ENCODE measurements around the gene FAM20C. TPM values are rescaled to one million over a fixed set of nuclear protein-coding genes. Genes with fewer than 3 reads are reported as not detected.

FAM20C gene
- total RNA-seq, 4 donors from 2014 or later = 46.5 to 79.2 (median 69.8) TPM

DNA sequence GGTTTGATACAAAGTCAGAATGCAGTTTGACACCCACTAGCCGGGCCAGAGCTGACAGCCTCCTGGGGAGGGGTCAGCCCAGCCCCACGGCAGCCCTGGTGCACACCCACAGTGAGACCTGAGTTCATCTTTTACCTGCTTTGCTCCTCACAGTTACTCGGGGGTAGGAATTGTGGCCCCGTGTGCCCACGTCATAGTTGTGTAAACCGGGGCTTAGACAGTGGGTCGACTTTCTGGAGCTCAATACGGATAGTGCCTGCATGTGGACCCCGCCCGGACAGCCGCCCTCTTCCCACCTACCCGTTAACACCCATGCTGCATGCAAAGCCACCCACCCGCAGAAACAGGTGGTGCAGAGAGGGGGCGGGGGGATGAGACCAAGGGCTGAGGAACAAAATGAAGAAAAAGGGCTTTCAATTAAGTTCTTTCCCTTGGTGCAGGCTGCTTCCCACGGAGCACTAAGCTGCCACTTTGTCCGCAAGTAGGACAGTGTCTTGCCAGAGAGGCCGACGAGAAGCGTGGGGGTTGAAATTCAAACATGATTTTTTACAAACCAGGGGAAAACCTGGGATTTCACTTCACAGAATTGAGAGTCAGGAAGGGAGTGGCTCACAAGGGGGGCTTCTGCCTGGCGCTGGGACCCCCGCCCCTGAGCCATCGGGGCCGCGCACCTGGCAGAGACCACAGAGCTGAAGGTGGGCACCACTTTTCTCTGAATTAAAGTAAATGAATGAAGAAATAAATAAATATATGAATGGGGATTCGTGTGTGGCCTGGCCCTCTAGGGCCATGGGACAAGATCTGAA, 73.0 kb downstream of the FAM20C start:
- Histone ChIP-seq H3K27me3 (peaks cover 0 to 15% (median 0%) of the 10 kb centered on the region in 4 donors), H3K27ac (replicated peaks in 1 of 4) (no peak overlapping the region), H3K36me3 (peaks cover 6 to 18% (median 15%) of the 10 kb centered on the region in 4 donors), H3K4me3 (no peak overlapping the region), H3K4me1 (peaks cover 0 to 4% (median 0%) of the 10 kb centered on the region in 4 donors), H3K9me3 (peaks cover 0 to 8% (median 5%) of the 10 kb centered on the region in 4 donors)
- 61% methylated on average over 18 of the region's 25 CpGs for WGBS
- no peak for DNase-seq (ENCODE audit: extremely low spot score)
- intact Hi-C loops (cut with DNase I) = no loop called here
- TF ChIP-seq EP300 (IDR thresholded peaks at IDR 0.05) (no peak), POLR2AphosphoS5 (IDR thresholded peaks at IDR 0.05) (no peak), POLR2A (IDR thresholded peaks at IDR 0.05; ENCODE audit: low read depth) (no peak)
- TF ChIP-seq, protein P1, sequence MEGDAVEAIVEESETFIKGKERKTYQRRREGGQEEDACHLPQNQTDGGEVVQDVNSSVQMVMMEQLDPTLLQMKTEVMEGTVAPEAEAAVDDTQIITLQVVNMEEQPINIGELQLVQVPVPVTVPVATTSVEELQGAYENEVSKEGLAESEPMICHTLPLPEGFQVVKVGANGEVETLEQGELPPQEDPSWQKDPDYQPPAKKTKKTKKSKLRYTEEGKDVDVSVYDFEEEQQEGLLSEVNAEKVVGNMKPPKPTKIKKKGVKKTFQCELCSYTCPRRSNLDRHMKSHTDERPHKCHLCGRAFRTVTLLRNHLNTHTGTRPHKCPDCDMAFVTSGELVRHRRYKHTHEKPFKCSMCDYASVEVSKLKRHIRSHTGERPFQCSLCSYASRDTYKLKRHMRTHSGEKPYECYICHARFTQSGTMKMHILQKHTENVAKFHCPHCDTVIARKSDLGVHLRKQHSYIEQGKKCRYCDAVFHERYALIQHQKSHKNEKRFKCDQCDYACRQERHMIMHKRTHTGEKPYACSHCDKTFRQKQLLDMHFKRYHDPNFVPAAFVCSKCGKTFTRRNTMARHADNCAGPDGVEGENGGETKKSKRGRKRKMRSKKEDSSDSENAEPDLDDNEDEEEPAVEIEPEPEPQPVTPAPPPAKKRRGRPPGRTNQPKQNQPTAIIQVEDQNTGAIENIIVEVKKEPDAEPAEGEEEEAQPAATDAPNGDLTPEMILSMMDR (IDR thresholded peaks at IDR 0.05) = no peak

DNA sequence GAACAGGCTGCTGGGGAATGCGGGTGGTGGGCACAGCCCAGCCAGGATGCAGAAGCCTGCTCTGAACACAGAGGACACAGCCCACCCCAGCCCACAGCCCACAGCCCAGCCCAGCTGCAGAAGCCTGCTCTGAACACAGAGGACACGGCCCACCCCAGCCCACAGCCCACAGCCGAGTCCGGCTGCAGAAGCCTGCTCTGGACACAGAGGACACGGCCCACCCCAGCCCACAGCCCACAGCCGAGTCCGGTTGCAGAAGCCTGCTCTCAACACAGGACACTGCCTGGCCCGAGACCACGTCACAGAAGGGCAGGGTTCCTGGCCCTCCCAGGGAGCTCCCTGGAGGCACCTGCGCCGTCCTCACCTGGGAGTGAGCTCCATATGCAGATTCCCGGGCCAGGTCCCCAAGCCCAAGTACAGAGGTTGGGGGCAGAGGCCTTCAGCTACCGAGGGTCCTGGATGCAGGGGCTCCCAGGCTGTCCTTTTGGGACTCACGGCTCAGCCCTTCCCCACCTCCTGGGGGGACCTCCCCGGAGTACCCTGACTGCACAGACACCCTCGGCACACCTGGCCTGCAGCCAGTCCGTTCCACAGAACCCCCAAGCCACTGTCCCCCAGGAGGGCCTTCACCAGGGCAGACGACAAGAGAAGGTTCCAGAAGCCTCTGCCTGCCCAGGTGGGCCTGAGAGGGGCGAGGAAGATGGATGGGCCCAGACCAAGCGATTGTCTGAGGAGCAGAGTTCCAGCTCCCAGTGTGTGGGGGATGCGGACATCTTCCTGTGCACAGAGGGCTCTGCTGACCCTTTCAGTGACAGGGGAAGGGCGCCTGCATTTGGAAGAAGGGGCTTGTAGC, 73.9 kb downstream of the FAM20C start:
- Histone ChIP-seq H3K27me3 (peaks cover 0 to 16% (median 0%) of the 10 kb centered on the region in 4 donors), H3K27ac (replicated peaks in 1 of 4) (no peak overlapping the region), H3K36me3 (peaks cover 0 to 10% (median 7%) of the 10 kb centered on the region in 4 donors), H3K9me3 (peaks cover 0 to 8% (median 5%) of the 10 kb centered on the region in 4 donors), H3K4me1 (peaks cover 0 to 4% (median 0%) of the 10 kb centered on the region in 4 donors), H3K4me3 (no peak overlapping the region)
- intact Hi-C loops (cut with DNase I) = no loop called here
- no peak for DNase-seq (ENCODE audit: extremely low spot score)
- WGBS = 78% methylated on average over 10 of the region's 22 CpGs
- TF ChIP-seq, protein P1 (IDR thresholded peaks at IDR 0.05) = no peak
- no peak for TF ChIP-seq EP300 (IDR thresholded peaks at IDR 0.05)
- no peak for TF ChIP-seq POLR2AphosphoS5 (IDR thresholded peaks at IDR 0.05)

DNA sequence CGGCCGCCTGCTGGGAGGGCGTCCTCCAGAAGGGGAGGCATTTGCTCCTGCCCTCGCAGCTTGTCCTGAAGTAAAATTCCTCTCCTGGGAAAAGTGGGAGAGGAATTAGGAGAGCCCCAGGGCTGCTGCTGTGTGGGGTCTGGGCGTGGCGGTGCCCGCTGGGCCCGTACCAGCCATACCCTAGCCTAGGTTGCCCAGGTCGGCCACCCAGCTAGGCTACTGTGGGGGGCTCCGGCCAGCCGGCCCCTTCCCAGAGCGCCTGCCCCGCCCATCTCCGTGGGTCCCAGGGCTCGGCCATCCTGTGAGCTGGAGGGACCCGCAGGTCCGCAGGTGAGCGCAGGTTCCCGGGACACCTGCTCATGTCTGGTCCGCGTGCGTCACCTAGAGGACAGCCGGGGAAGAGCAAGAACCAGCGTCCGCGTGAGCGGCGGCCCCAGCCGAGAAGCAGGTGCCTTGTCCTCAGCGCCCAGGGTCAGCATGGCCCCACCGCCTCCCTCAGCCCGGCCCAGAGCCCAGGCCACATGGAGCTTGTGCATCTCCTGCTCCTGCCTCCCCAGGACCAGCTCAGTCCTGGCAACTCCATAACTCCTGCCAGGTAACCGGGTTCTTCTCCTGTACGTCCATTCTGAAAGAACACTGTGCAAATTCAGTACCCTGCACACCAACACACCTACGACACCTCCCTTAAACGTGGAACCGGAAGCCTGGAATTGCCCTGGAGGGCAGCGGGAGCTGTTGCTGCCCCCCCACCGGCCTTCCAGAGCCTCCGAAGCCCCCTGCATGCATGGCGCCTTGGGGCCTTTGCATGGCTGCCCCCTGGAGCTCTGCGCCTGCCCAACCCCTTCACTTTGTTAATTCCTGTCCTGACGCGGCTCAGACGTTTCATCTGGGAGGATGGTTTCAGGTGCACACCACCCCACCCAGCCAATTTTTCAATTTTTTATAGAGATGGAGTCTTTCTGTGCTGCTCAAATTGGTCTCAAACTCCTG, 74.8 kb downstream of the FAM20C start:
- intact Hi-C loops (cut with DNase I) = no loop called here
- WGBS = 73% methylated on average over 17 of the region's 45 CpGs
- peaks cover 0 to 4% (median 0%) of the 10 kb centered on the region in 4 donors for H3K4me1 ChIP-seq
- H3K9me3 ChIP-seq = peaks cover 0 to 8% (median 5%) of the 10 kb centered on the region in 4 donors
- H3K36me3 ChIP-seq = peaks cover 0 to under 1% (median 0%) of the 10 kb centered on the region in 4 donors
- H3K27ac ChIP-seq (replicated peaks in 1 of 4) = no peak overlapping the region
- no peak for DNase-seq (ENCODE audit: extremely low spot score)
- no peak overlapping the region for H3K4me3 ChIP-seq
- TF ChIP-seq, protein P1 (IDR thresholded peaks at IDR 0.05) = peak; percentile 57 to 70 (median 61)
- TF ChIP-seq POLR2A (IDR thresholded peaks at IDR 0.05; ENCODE audit: low read depth) = no peak
- TF ChIP-seq EP300 (IDR thresholded peaks at IDR 0.05) = no peak
- peaks cover 0 to 21% (median 0%) of the 10 kb centered on the region in 4 donors for H3K27me3 ChIP-seq

DNA sequence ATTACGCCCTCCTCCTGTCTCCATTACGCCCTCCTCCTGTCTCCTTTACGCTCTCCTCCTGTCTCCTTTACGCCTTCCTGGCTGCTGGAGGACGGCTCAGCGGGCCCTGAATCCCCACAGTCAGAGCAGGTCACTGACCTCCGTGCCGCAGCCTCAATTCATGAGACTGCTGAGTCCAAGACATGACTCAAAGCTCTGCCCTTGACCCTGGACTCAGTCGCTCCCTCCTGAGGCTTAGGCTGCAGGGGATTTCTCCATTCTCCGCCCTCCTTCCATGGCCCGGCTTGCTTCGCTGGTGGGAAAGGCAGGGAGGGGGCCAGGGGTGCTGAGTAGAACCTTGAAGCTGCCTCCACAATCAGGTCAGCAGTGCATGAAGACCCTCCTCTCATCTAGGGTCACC, 76.6 kb downstream of the FAM20C start:
- intact Hi-C loops (cut with DNase I) = no loop called here
- H3K9me3 ChIP-seq = peaks cover 0 to 15% (median 13%) of the 10 kb centered on the region in 4 donors

More for the DNA sequence above, 76.6 kb downstream of the FAM20C start:
- DNase-seq (ENCODE audit: extremely low spot score) = no peak
- H3K36me3 ChIP-seq = no peaks in the 10 kb centered on the region
- H3K4me1 ChIP-seq = peaks cover 0 to 4% (median 0%) of the 10 kb centered on the region in 4 donors
- TF ChIP-seq POLR2AphosphoS5 (IDR thresholded peaks at IDR 0.05) = no peak
- TF ChIP-seq, protein P1 (IDR thresholded peaks at IDR 0.05) = no peak
- no peak for TF ChIP-seq POLR2A (IDR thresholded peaks at IDR 0.05; ENCODE audit: low read depth)
- WGBS = 67% methylated on average over 12 of the region's 12 CpGs
- no peak overlapping the region for H3K27ac ChIP-seq (replicated peaks in 1 of 4)
- H3K4me3 ChIP-seq = no peak overlapping the region
- peaks cover 0 to 31% (median 0%) of the 10 kb centered on the region in 4 donors for H3K27me3 ChIP-seq
